Loucy (cell line): ENCODE measurements around the gene MPZL3.

ENCODE experiments used
- H2AFZ ChIP-seq: fragments of 200-600 bp; sonication (generic); 2 replicates; pipeline ENCODE4 v1.6.0; 2016; ENCODE audit warnings: antibody characterized with exemption, mild to moderate bottlenecking, low read length, moderate library complexity
- H3F3A ChIP-seq: fragments of 200-600 bp; 2 replicates; pipeline ENCODE4 v1.6.0; 2016; ENCODE audit warnings: antibody characterized with exemption, low read depth, mild to moderate bottlenecking
- H3K27me3 ChIP-seq: fragments of 200-600 bp; sonication (generic); 2 replicates; pipeline ENCODE4 v1.6.1; 2014; ENCODE audit warnings: low read length, mild to moderate bottlenecking; ENCODE audit not compliant: insufficient read depth, poor library complexity, severe bottlenecking
- H3K36me3 ChIP-seq: fragments of 200-600 bp; sonication (generic); 2 replicates; pipeline ENCODE4 v1.6.1; 2016; ENCODE audit warnings: low read length; ENCODE audit not compliant: insufficient read depth
- H3K4me1 ChIP-seq: fragments of 200-600 bp; sonication (generic); 2 replicates; pipeline ENCODE4 v1.5.1; 2014; ENCODE audit warnings: low read length, mild to moderate bottlenecking; ENCODE audit not compliant: insufficient read depth, poor library complexity, severe bottlenecking
- H3K4me2 ChIP-seq: fragments of 200-600 bp; sonication (generic); 2 replicates; pipeline ENCODE4 v1.6.0; 2014; ENCODE audit warnings: antibody characterized with exemption, low read length, low read depth, mild to moderate bottlenecking; ENCODE audit not compliant: poor library complexity, severe bottlenecking
- H3K4me3 ChIP-seq: fragments of 200-600 bp; sonication (generic); 2 replicates; pipeline ENCODE4 v1.5.1; 2014; ENCODE audit warnings: low read length, mild to moderate bottlenecking, mixed read lengths; ENCODE audit not compliant: poor library complexity, severe bottlenecking
- H3K79me2 ChIP-seq: fragments of 200-600 bp; sonication (generic); 2 replicates; pipeline ENCODE4 v1.6.1; 2014; ENCODE audit warnings: low read length; ENCODE audit not compliant: insufficient read depth
- H3K9ac ChIP-seq: fragments of 200-600 bp; sonication (generic); 2 replicates; pipeline ENCODE4 v1.6.0; 2014; ENCODE audit warnings: mild to moderate bottlenecking, low read depth, low read length, moderate library complexity; ENCODE audit not compliant: poor library complexity, severe bottlenecking
- H3K9me2 ChIP-seq: fragments of 200-600 bp; sonication (generic); replicated peaks from 2 replicates; pipeline ENCODE4 v1.6.1; 2016; ENCODE audit warnings: low read depth, low read length, mixed read lengths
- H3K9me3 ChIP-seq: fragments of 200-600 bp; sonication (generic); 2 replicates; pipeline ENCODE4 v1.6.1; 2014; ENCODE audit warnings: mild to moderate bottlenecking, antibody characterized with exemption, low read length, low read depth; ENCODE audit not compliant: insufficient read depth
- H4K20me1 ChIP-seq: fragments of 200-600 bp; sonication (generic); 2 replicates; pipeline ENCODE4 v1.6.0; 2014; ENCODE audit warnings: antibody characterized with exemption, low read length, mild to moderate bottlenecking; ENCODE audit not compliant: insufficient read depth, poor library complexity, severe bottlenecking
- EZH2phosphoT487 ChIP-seq: fragments of 200-600 bp; IDR thresholded peaks from 2 replicates; pipeline ENCODE4 v1.6.1; 2018; ENCODE audit warnings: antibody characterized with exemption, mild to moderate bottlenecking, moderate library complexity, borderline replicate concordance
- TF ChIP-seq, protein P1 (sequence below): fragments of 200-600 bp; sonication (generic); conservative IDR thresholded peaks from 2 replicates; pipeline ENCODE4 v1.5.1; 2014; ENCODE audit warnings: mild to moderate bottlenecking, antibody characterized with exemption, low read length

MPZL3 gene

DNA sequence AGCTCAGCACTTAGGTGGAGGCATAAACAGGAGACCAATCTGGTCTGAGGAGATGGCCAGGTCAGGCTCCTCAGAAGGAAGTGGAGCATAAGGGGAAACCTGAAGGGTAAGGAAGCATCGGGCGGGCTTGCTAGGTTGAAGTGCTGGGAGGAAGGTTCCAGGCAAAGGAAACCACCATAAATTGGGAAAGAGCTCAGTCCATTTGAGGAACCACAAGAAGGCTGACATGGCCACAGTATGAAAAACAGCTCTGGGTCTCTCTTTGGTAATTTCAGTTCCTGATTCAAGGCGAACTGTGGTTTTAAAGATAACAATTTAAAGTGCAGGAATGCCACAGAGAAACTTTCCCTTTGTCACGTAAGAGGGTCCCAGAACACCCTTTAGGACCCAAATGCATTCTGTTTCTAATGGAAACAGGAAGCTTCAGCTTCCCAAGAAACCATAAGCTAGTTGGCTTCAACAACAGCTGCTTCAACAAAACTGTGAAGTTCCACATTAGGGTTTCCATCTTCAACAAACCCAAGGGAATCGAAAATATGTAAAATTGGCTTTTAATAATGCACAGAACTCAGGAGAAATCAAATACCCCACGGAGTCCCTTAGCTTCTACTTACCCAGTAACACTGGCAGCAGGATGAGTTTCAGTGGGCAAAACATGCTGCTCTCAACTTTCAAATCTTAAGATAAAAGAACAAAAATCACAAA is 37.8 kb downstream of the MPZL3 start:
- Histone ChIP-seq H3K9me2 (no peaks in the 10 kb centered on the region), H3K4me2 (no peak overlapping the region), H3K27me3 (peaks cover 11% of the 10 kb centered on the region), H3K9ac (no peak overlapping the region), H4K20me1 (no peaks in the 10 kb centered on the region), H3K9me3 (no peaks in the 10 kb centered on the region), H3K79me2 (no peaks in the 10 kb centered on the region), H3K4me3 (no peak overlapping the region), H3K4me1 (no peaks in the 10 kb centered on the region), H3F3A (no peaks in the 10 kb centered on the region), H3K36me3 (no peaks in the 10 kb centered on the region), H2AFZ (no peak overlapping the region)
- TF ChIP-seq, protein P1, sequence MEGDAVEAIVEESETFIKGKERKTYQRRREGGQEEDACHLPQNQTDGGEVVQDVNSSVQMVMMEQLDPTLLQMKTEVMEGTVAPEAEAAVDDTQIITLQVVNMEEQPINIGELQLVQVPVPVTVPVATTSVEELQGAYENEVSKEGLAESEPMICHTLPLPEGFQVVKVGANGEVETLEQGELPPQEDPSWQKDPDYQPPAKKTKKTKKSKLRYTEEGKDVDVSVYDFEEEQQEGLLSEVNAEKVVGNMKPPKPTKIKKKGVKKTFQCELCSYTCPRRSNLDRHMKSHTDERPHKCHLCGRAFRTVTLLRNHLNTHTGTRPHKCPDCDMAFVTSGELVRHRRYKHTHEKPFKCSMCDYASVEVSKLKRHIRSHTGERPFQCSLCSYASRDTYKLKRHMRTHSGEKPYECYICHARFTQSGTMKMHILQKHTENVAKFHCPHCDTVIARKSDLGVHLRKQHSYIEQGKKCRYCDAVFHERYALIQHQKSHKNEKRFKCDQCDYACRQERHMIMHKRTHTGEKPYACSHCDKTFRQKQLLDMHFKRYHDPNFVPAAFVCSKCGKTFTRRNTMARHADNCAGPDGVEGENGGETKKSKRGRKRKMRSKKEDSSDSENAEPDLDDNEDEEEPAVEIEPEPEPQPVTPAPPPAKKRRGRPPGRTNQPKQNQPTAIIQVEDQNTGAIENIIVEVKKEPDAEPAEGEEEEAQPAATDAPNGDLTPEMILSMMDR: no peak
- TF ChIP-seq EZH2phosphoT487: no peak

DNA sequence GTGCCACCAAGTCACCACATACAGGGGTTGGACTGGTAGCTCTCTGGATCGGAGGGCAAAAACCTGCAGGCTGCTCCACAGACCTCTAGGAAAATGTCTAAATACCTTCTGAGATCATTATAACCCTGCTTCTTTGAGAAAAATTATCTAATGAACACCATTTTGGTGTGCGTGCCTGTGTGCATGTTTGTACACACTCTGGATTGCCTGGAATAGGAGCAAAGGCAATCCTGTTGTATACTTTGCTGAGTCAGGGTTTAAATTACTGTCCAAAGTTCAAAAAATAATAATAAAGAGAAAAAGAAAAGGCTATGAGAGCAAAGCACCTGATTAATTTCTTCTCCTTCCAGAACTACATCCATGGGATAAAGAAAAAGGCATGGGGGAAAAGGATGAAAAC is 38.4 kb downstream of the MPZL3 start:
- Histone ChIP-seq H3F3A (no peaks in the 10 kb centered on the region), H3K4me2 (no peak overlapping the region), H3K27me3 (peaks cover 8% of the 10 kb centered on the region), H3K36me3 (no peaks in the 10 kb centered on the region), H4K20me1 (no peaks in the 10 kb centered on the region), H3K9ac (no peak overlapping the region), H3K9me3 (no peaks in the 10 kb centered on the region), H3K9me2 (no peaks in the 10 kb centered on the region), H3K79me2 (no peaks in the 10 kb centered on the region), H2AFZ (no peak overlapping the region), H3K4me3 (no peak overlapping the region), H3K4me1 (no peaks in the 10 kb centered on the region)
- TF ChIP-seq, protein P1: no peak
- no peak for TF ChIP-seq EZH2phosphoT487

DNA sequence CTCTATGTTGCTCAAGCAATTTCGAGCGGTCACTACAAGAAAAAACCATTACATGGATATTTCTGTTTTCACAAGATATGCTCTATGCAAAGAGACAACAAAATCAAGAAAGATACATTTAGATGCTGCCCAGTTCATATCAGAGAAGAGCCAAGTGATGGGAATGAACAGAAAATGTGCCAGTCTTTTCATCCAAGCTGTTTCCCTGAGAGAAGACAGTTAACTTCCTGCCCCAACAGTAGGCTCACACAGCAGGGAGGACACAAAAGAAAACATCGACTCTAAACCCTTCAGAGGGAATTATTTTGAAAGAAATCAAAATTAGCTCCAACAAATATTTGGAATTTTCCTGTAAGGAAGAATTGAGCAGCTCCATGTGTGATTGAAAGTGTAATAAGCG is 39.0 kb downstream of the MPZL3 start:
- H3F3A ChIP-seq: no peaks in the 10 kb centered on the region
- no peaks in the 10 kb centered on the region for H3K79me2 ChIP-seq
- no peaks in the 10 kb centered on the region for H3K4me1 ChIP-seq
- no peak overlapping the region for H3K9ac ChIP-seq
- H3K27me3 ChIP-seq: peaks cover 8% of the 10 kb centered on the region
- no peaks in the 10 kb centered on the region for H3K9me3 ChIP-seq
- TF ChIP-seq, protein P1: no peak
- no peak for TF ChIP-seq EZH2phosphoT487
- H3K4me2 ChIP-seq: no peak overlapping the region
- no peaks in the 10 kb centered on the region for H3K36me3 ChIP-seq
- H3K4me3 ChIP-seq: no peak overlapping the region
- H4K20me1 ChIP-seq: no peaks in the 10 kb centered on the region
- H2AFZ ChIP-seq: no peak overlapping the region
- no peaks in the 10 kb centered on the region for H3K9me2 ChIP-seq
